Measurements from ENCODE around the gene TTC4.

DNA sequence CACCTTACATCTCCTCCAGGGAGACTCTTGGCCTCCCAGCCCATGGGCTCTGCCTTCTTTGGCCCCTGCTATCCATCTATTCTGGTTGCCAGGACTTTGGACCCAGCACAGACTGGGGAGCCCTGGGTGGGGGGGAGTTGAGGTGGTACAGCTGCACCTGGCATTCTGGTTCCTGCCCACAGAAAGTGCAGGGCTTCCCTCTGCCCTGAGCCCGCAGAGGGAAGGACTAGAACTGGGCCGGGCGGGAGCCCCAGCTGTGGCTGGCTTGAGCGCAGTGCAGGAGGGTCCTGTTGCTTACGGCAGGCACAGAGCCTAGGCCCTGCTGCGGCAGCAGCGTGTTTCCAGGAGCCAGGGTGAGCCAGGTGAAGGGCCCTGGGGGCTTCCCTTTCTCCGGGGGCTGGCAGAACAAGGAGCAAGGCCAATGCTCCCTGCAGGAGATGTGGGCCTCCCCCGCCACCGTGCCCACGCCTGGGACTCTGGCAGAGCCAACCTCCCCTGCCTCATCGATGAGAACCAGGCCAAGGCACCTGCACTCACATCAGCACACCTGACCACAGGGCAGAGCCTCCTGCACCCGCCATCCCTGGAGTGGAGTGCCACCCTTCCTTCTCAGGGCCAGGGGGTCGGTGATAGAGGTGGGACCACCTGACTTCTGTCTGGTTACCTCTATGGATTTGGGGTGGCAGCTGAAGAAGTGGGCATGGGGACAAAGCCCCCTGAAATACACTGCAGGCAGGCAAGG lies 32.6 kb downstream of the TTC4 start:
- TF ChIP-seq EZH2phosphoT487 (IDR thresholded peaks at IDR 0.05; ENCODE audit: low read depth, severe bottlenecking, unreplicated experiment), result no peak
- TF ChIP-seq, protein P1, sequence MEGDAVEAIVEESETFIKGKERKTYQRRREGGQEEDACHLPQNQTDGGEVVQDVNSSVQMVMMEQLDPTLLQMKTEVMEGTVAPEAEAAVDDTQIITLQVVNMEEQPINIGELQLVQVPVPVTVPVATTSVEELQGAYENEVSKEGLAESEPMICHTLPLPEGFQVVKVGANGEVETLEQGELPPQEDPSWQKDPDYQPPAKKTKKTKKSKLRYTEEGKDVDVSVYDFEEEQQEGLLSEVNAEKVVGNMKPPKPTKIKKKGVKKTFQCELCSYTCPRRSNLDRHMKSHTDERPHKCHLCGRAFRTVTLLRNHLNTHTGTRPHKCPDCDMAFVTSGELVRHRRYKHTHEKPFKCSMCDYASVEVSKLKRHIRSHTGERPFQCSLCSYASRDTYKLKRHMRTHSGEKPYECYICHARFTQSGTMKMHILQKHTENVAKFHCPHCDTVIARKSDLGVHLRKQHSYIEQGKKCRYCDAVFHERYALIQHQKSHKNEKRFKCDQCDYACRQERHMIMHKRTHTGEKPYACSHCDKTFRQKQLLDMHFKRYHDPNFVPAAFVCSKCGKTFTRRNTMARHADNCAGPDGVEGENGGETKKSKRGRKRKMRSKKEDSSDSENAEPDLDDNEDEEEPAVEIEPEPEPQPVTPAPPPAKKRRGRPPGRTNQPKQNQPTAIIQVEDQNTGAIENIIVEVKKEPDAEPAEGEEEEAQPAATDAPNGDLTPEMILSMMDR (IDR thresholded peaks at IDR 0.05; ENCODE audit: poor library complexity), result no peak

All from hepatocyte (in vitro differentiated cells).